HCT116 (cell line): ENCODE measurements around the gene ANXA2R. TPM values are rescaled to one million over a fixed set of nuclear protein-coding genes. Genes with fewer than 3 reads are reported as not detected.

Experiments
- ATAC-seq: fragments of 200-7000 bp; cut with Tn5 transposase; 2 replicates; pipeline ENCODE4 v1.9.1; 2020; ENCODE audit warnings: mild to moderate bottlenecking, moderate library complexity
- BruUV-seq: library from RNA; stranded (reverse); fragments of 400-500 nt; replicated peaks from 2 replicates; lab custom pipeline; 2021; lab: Mats Ljungman, UMichigan
- CTCF ChIA-PET: fragments of 300-600 bp; sonication (Branson Sonifier 250); formaldehyde crosslinking; loops from one replicate; lab custom pipeline; 2021; ENCODE audit warnings: antibody characterized with exemption; lab: Charles Lee
- POLR2A ChIA-PET: fragments of 300-600, 350-600 bp; sonication (Branson Sonifier 250); formaldehyde crosslinking; loops from one replicate; lab custom pipeline; 2021; ENCODE audit warnings: antibody characterized with exemption; lab: Charles Lee
- RAD21 ChIA-PET, 2 experiments: fragments of 300-600 bp; sonication (Branson Sonifier 250); formaldehyde crosslinking; loops; one replicate each; lab custom pipeline; 2023; ENCODE audit warnings: low total read pairs in 2 of 2; ENCODE audit not compliant: uncharacterized antibody in 2 of 2, unreplicated experiment in 2 of 2, low non-redundant PET in 1 of 2; lab: Charles Lee
- DNase-seq: peaks from one replicate; pipeline ENCODE4 v3.0.0-alpha.2; 2010; ENCODE audit warnings: low read depth, low spot score
- H2AFZ ChIP-seq: fragments of 200-600 bp; shearing (Covaris generic), sonication (generic); 2 replicates; pipeline ENCODE4 v1.6.1; 2017; ENCODE audit warnings: low read depth, mixed run types, mixed read lengths, antibody characterized with exemption, low read length; ENCODE audit not compliant: poor library complexity, severe bottlenecking
- H3K27ac ChIP-seq: 2 replicates; pipeline ENCODE4 v1.5.1; 2012; ENCODE audit warnings: low read depth, low read length
- H3K27me3 ChIP-seq: fragments of 200-600 bp; sonication (generic); 2 replicates; pipeline ENCODE4 v1.6.1; 2016; ENCODE audit warnings: mixed run types, low read length, mixed read lengths; ENCODE audit not compliant: insufficient read depth
- H3K36me3 ChIP-seq, 2 experiments: fragments of 200-500 bp in 1 of 2; fragments of 200-600 bp in 1 of 2; sonication (Bioruptor generic) in 1 of 2; sonication (generic) in 1 of 2; 2 replicates each; pipeline versions ENCODE4 v1.5.1 to v1.6.1; 2014 to 2016; ENCODE audit warnings: low read length in 2 of 2, inconsistent platforms in 1 of 2, mixed read lengths in 1 of 2, mixed run types in 1 of 2; ENCODE audit not compliant: insufficient read depth in 2 of 2, control insufficient read depth in 1 of 2
- H3K4me1 ChIP-seq, 2 experiments: fragments of 200-600 bp in 1 of 2; sonication (generic) in 1 of 2; 2 replicates each; pipeline versions ENCODE4 v1.5.1 to v1.6.1; 2012 to 2017; ENCODE audit warnings: low read length in 2 of 2, inconsistent platforms in 1 of 2, mild to moderate bottlenecking in 1 of 2, mixed read lengths in 1 of 2, mixed run types in 1 of 2, moderate library complexity in 1 of 2; ENCODE audit not compliant: insufficient read depth in 2 of 2, control insufficient read depth in 1 of 2
- H3K4me2 ChIP-seq: fragments of 200-600 bp; sonication (generic); 2 replicates; pipeline ENCODE4 v1.6.1; 2017; ENCODE audit warnings: mixed run types, low read length, mixed read lengths
- H3K4me3 ChIP-seq, 2 experiments: fragments of 200-600 bp in 1 of 2; sonication (generic) in 1 of 2; replicated peaks in 1 of 2; 2 replicates each; pipeline ENCODE4 v1.5.1; 2011 to 2016; ENCODE audit warnings: low read length in 2 of 2, control low read depth in 1 of 2, low read depth in 1 of 2, mild to moderate bottlenecking in 1 of 2, mixed read lengths in 1 of 2, mixed run types in 1 of 2
- H3K79me2 ChIP-seq: fragments of 200-600 bp; sonication (generic); 2 replicates; pipeline ENCODE4 v1.6.1; 2017; ENCODE audit warnings: mild to moderate bottlenecking, mixed run types, low read length, moderate library complexity, mixed read lengths; ENCODE audit not compliant: insufficient read depth
- H3K9ac ChIP-seq: fragments of 200-600 bp; sonication (generic); 2 replicates; pipeline ENCODE4 v1.6.1; 2016; ENCODE audit warnings: low read length, mixed read lengths
- H3K9me2 ChIP-seq: fragments of 200-600 bp; sonication (generic), shearing (Covaris generic); 2 replicates; pipeline ENCODE4 v1.6.1; 2017; ENCODE audit warnings: mixed run types, mild to moderate bottlenecking, moderate library complexity; ENCODE audit not compliant: insufficient read depth
- H3K9me3 ChIP-seq, 2 experiments: fragments of 200-500 bp in 1 of 2; fragments of 200-600 bp in 1 of 2; sonication (Bioruptor generic) in 1 of 2; sonication (generic) in 1 of 2; 2 replicates each; pipeline ENCODE4 v1.6.1; 2014 to 2017; ENCODE audit warnings: low read length in 2 of 2, mixed read lengths in 2 of 2, inconsistent platforms in 1 of 2, low read depth in 1 of 2, mild to moderate bottlenecking in 1 of 2, mixed run types in 1 of 2, moderate library complexity in 1 of 2; ENCODE audit not compliant: control insufficient read depth in 1 of 2, insufficient read depth in 1 of 2
- H4K20me1 ChIP-seq: fragments of 200-600 bp; sonication (generic), shearing (Covaris generic); 2 replicates; pipeline ENCODE4 v1.6.1; 2017; ENCODE audit warnings: mixed run types, mild to moderate bottlenecking, moderate library complexity; ENCODE audit not compliant: insufficient read depth
- CEBPB ChIP-seq: IDR thresholded peaks from 2 replicates; pipeline ENCODE4 v1.6.1; 2012; ENCODE audit warnings: low read depth
- EZH2phosphoT487 ChIP-seq: fragments of 200-600 bp; IDR thresholded peaks from 2 replicates; pipeline ENCODE4 v1.6.1; 2018; ENCODE audit warnings: antibody characterized with exemption, borderline replicate concordance
- FOSL1 ChIP-seq: IDR thresholded peaks from 2 replicates; pipeline ENCODE4 v1.6.1; 2012; ENCODE audit warnings: low read depth
- SIN3A ChIP-seq: IDR thresholded peaks from 2 replicates; pipeline ENCODE4 v1.6.1; 2012; ENCODE audit warnings: low read depth
- SP1 ChIP-seq: IDR thresholded peaks from 2 replicates; pipeline ENCODE4 v1.6.1; 2012; ENCODE audit warnings: low read depth
- TCF7L2 ChIP-seq: IDR thresholded peaks from 2 replicates; pipeline ENCODE4 v1.7.0; 2011; ENCODE audit warnings: borderline replicate concordance, inconsistent platforms; ENCODE audit not compliant: insufficient read depth, insufficient read length; ENCODE audit errors: extremely low read depth
- ZBTB33 ChIP-seq: IDR thresholded peaks from 2 replicates; pipeline ENCODE4 v1.6.1; 2011; ENCODE audit warnings: mild to moderate bottlenecking, low read length, moderate library complexity; ENCODE audit not compliant: insufficient replicate concordance; ENCODE audit errors: extremely low read depth
- intact Hi-C: fragments of 100-400 bp; cut with micrococcal nuclease; formaldehyde crosslinking; loops from 2 replicates; pipeline ENCODE4 v1.10.0; 2022
- total RNA-seq: library from RNA; stranded (reverse); gene quantifications from one replicate; pipeline ENCODE4 v1.2.1, GENCODE V29; 2021; ENCODE audit not compliant: unreplicated experiment

Gene ANXA2R
- total RNA-seq, 1 experiment from 2014 or later = 0.37 TPM

GRCh38 chr5:43036856-43037635 lies 3.1 kb downstream of the ANXA2R start:
- no peak overlapping the region for H3K27ac ChIP-seq
- H3K9me3 ChIP-seq = no peaks in the 10 kb centered on the region
- BruUV-seq = no TSS peak
- no peaks in the 10 kb centered on the region for H3K36me3 ChIP-seq
- H3K79me2 ChIP-seq = no peaks in the 10 kb centered on the region
- POLR2A ChIA-PET = interaction anchor here (0.6 kb wide), 1 partner anchor 86 kb away, joined by 3 read pairs; no protein-coding TSS in a partner anchor
- intact Hi-C loops = loop anchor here (5.0 kb wide), 1 partner anchor 760 kb away; no protein-coding TSS in a partner anchor
- no peaks in the 10 kb centered on the region for H3K9me2 ChIP-seq
- no peak overlapping the region for H2AFZ ChIP-seq
- no peak for TF ChIP-seq TCF7L2
- no peak for TF ChIP-seq SP1
- TF ChIP-seq EZH2phosphoT487 = no peak
- TF ChIP-seq ZBTB33 = no peak
- no peak for TF ChIP-seq FOSL1
- TF ChIP-seq SIN3A = no peak
- no peak for TF ChIP-seq CEBPB
- CTCF ChIA-PET = interaction anchor here (0.6 to 3.1 kb wide), 2 partner anchors 18 to 107 kb away, joined by 3 to 11 read pairs; no protein-coding TSS in a partner anchor
- DNase-seq (no peak), ATAC-seq (no peak)
- H3K9ac ChIP-seq = no peak overlapping the region
- H3K4me3 ChIP-seq = no peak overlapping the region
- no peaks in the 10 kb centered on the region for H4K20me1 ChIP-seq
- no peak overlapping the region for H3K4me2 ChIP-seq
- no peaks in the 10 kb centered on the region for H3K27me3 ChIP-seq
- RAD21 ChIA-PET = no interaction called here
- H3K4me1 ChIP-seq = peaks cover 0 to 33% of the 10 kb centered on the region in 2 experiments; a peak in 3 of 4 replicates
